ENCODE measurements around the gene MED12L. TPM values are rescaled to one million over a fixed set of nuclear protein-coding genes. Genes with fewer than 3 reads are reported as not detected.

Gene MED12L
- polyA plus RNA-seq, 1 of the 3 experiments (the other 2 are of a cell fraction) = 0.03 TPM

- no peaks in the 10 kb centered on the region for H3F3A ChIP-seq (replicated peaks; ENCODE audit: insufficient read depth)
- no peaks in the 10 kb centered on the region for H3K36me3 ChIP-seq (replicated peaks in 1 of 2; ENCODE audit: control insufficient read depth in 1 of 2, insufficient read depth in 2 of 2, low read length in 1 of 2)
- no peaks in the 10 kb centered on the region for H3K4me1 ChIP-seq (ENCODE audit: control insufficient read depth in 1 of 2, insufficient read depth in 2 of 2, low read depth in 1 of 2, low read length in 1 of 2)
- no peak for TF ChIP-seq MEF2A (IDR thresholded peaks at IDR 0.05; ENCODE audit: borderline replicate concordance, low read depth)
- no peak for TF ChIP-seq RXRA (IDR thresholded peaks at IDR 0.05; ENCODE audit: borderline replicate concordance, low read depth)
- no peak for TF ChIP-seq GATA2 (CRISPR knock-in tag; IDR thresholded peaks at IDR 0.05)
- no peak for TF ChIP-seq SMC3 (IDR thresholded peaks at IDR 0.05; ENCODE audit: low read depth, low read length)
- TF ChIP-seq RAD21 (IDR thresholded peaks at IDR 0.05; ENCODE audit: low read length) = no peak
- TF ChIP-seq TEAD4 (IDR thresholded peaks at IDR 0.05; ENCODE audit: borderline replicate concordance, insufficient read depth) = no peak
- TF ChIP-seq ZBTB33 (IDR thresholded peaks at IDR 0.05; ENCODE audit: borderline replicate concordance, low read depth) = no peak
- TF ChIP-seq SIN3A (IDR thresholded peaks at IDR 0.05; ENCODE audit: borderline replicate concordance, low read depth, low read length) = no peak
- no peak for TF ChIP-seq IRF3 (IDR thresholded peaks at IDR 0.05; ENCODE audit: low read depth, low read length)
- TF ChIP-seq CHD2 (IDR thresholded peaks at IDR 0.05; ENCODE audit: low read length, partially characterized antibody) = no peak
- no peak for TF ChIP-seq GABPA (IDR thresholded peaks at IDR 0.05; ENCODE audit: low read depth)
- TF ChIP-seq FOSL2 (IDR thresholded peaks at IDR 0.05; ENCODE audit: borderline replicate concordance, low read depth) = no peak
- no peak for TF ChIP-seq MXI1 (IDR thresholded peaks at IDR 0.05; ENCODE audit: low read depth, low read length)
- no peak for TF ChIP-seq MAX (IDR thresholded peaks at IDR 0.05; ENCODE audit: low read depth)
- no peak for TF ChIP-seq EP300 (IDR thresholded peaks at IDR 0.05; ENCODE audit: borderline replicate concordance in 1 of 2, low read depth in 1 of 2, low read length in 1 of 2)
- TF ChIP-seq TCF12 (IDR thresholded peaks at IDR 0.05) = no peak
- no peaks in the 10 kb centered on the region for H3K9me3 ChIP-seq
- H2AFZ ChIP-seq (ENCODE audit: low read depth) = no peak overlapping the region
- POLR2A ChIA-PET = no interaction called here
- no peaks in the 10 kb centered on the region for H3K79me2 ChIP-seq (ENCODE audit: insufficient read depth)
- H3K27me3 ChIP-seq (ENCODE audit: insufficient read depth) = no peaks in the 10 kb centered on the region; the same call in 1 of the 2 replicates
- H4K20me1 ChIP-seq (ENCODE audit: insufficient read depth) = no peaks in the 10 kb centered on the region
- H3K4me3 ChIP-seq (ENCODE audit: low read depth in 2 of 2, low read length in 1 of 2) = no peak overlapping the region
- no peaks in the 10 kb centered on the region for H3K9me2 ChIP-seq
- CTCF ChIA-PET = interaction anchor here (0.6 to 1.9 kb wide), 4 partner anchors 10 to 472 kb away, joined by 3 to 5 read pairs (median 4); no protein-coding TSS in a partner anchor
- H3K9ac ChIP-seq = no peak overlapping the region
- 27% methylated on average over 1 of the region's 1 CpG for WGBS (ENCODE audit: low lambda C conversion rate)
- no peak overlapping the region for H3K27ac ChIP-seq (ENCODE audit: low read depth in 2 of 2, low read length in 1 of 2)
- no peak overlapping the region for H3K4me2 ChIP-seq
- DNase-seq = no peak
Measured at GRCh38 chr3:151113343-151113742, 27.9 kb downstream of the MED12L start.

GRCh38 chr3:151117047-151117446 is 31.6 kb downstream of the MED12L start:
- Histone ChIP-seq H4K20me1 (ENCODE audit: insufficient read depth) (no peaks in the 10 kb centered on the region), H3F3A (replicated peaks; ENCODE audit: insufficient read depth) (no peaks in the 10 kb centered on the region), H3K27ac (ENCODE audit: low read depth in 2 of 2, low read length in 1 of 2) (no peak overlapping the region), H3K9me3 (no peaks in the 10 kb centered on the region), H2AFZ (ENCODE audit: low read depth) (no peak overlapping the region), H3K4me3 (ENCODE audit: low read depth in 2 of 2, low read length in 1 of 2) (no peak overlapping the region), H3K79me2 (ENCODE audit: insufficient read depth) (no peaks in the 10 kb centered on the region), H3K9me2 (no peaks in the 10 kb centered on the region), H3K27me3 (ENCODE audit: insufficient read depth) (no peaks in the 10 kb centered on the region; the same call in 1 of the 2 replicates), H3K4me2 (no peak overlapping the region), H3K9ac (no peak overlapping the region), H3K36me3 (replicated peaks in 1 of 2; ENCODE audit: control insufficient read depth in 1 of 2, insufficient read depth in 2 of 2, low read length in 1 of 2) (no peaks in the 10 kb centered on the region), H3K4me1 (ENCODE audit: control insufficient read depth in 1 of 2, insufficient read depth in 2 of 2, low read depth in 1 of 2, low read length in 1 of 2) (no peaks in the 10 kb centered on the region)
- WGBS (ENCODE audit: low lambda C conversion rate) = 58% methylated on average over 4 of the region's 4 CpGs
- CTCF ChIA-PET = no interaction called here
- DNase-seq = no peak
- POLR2A ChIA-PET = no interaction called here
- TF ChIP-seq FOSL2 (IDR thresholded peaks at IDR 0.05; ENCODE audit: borderline replicate concordance, low read depth) (no peak), TAF1 (IDR thresholded peaks at IDR 0.05; ENCODE audit: borderline replicate concordance, low read depth, low read length) (no peak), CHD2 (IDR thresholded peaks at IDR 0.05; ENCODE audit: low read length, partially characterized antibody) (no peak), YY1 (IDR thresholded peaks at IDR 0.05; ENCODE audit: low read depth) (no peak), TEAD4 (IDR thresholded peaks at IDR 0.05; ENCODE audit: borderline replicate concordance, insufficient read depth) (no peak), NFIC (IDR thresholded peaks at IDR 0.05; ENCODE audit: borderline replicate concordance) (no peak), RAD21 (IDR thresholded peaks at IDR 0.05; ENCODE audit: low read length) (no peak), SMC3 (IDR thresholded peaks at IDR 0.05; ENCODE audit: low read depth, low read length) (no peak), RCOR1 (IDR thresholded peaks at IDR 0.05; ENCODE audit: low read length) (no peak), MXI1 (IDR thresholded peaks at IDR 0.05; ENCODE audit: low read depth, low read length) (no peak)
- TF ChIP-seq, protein P1, sequence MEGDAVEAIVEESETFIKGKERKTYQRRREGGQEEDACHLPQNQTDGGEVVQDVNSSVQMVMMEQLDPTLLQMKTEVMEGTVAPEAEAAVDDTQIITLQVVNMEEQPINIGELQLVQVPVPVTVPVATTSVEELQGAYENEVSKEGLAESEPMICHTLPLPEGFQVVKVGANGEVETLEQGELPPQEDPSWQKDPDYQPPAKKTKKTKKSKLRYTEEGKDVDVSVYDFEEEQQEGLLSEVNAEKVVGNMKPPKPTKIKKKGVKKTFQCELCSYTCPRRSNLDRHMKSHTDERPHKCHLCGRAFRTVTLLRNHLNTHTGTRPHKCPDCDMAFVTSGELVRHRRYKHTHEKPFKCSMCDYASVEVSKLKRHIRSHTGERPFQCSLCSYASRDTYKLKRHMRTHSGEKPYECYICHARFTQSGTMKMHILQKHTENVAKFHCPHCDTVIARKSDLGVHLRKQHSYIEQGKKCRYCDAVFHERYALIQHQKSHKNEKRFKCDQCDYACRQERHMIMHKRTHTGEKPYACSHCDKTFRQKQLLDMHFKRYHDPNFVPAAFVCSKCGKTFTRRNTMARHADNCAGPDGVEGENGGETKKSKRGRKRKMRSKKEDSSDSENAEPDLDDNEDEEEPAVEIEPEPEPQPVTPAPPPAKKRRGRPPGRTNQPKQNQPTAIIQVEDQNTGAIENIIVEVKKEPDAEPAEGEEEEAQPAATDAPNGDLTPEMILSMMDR (IDR thresholded peaks at IDR 0.05) = no peak

All from SK-N-SH (cell line).